Measurements from ENCODE around the gene SEPTIN12.

DNA sequence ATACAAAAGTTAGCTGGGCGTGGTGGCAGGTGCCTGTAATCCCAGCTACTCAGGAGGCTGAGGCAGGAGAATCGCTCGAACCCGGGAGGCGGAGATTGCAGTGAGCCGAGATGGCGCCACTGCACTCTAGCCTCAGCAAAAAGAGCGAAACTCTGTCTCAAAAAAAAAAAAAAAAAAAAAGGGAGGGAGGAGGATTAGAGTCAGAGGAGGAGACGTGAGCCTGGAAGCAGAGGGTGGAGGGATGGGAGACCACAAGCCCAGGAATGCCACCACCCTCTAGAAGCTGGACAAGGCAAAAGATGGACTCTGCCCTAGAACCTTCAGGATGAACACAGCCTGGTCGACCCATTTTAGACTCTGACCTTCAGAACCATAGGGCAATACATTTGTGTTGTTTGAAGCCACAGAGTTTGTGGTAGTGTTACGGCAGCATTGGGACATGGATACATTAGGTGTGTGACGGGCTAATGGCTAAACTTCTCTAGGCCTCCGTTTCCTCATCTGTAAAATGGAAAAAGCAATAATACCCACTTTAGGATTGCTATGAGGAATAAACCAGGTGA is 4.9 kb upstream of the SEPTIN12 start:
- TF ChIP-seq CTCF (IDR thresholded peaks at IDR 0.05) = no peak
- no peak for TF ChIP-seq POLR2A (IDR thresholded peaks at IDR 0.05)
- TF ChIP-seq POLR2AphosphoS5 (IDR thresholded peaks at IDR 0.05) = no peak
- TF ChIP-seq EP300 (IDR thresholded peaks at IDR 0.05) = no peak
